Activated naive CD4-positive, alpha-beta T cell treated with anti-CD3 and anti-CD28 coated beads, Interleukin-2, amount 50 U/mL, for 16 hours (primary cell): ENCODE measurements around the gene TMEM63B.
"Not testable (repeated sequence)": the region's sequence is repeated elsewhere in the genome, so short reads cannot be mapped to it uniquely, and the experiment has no call there.

Source experiments
- DNase-seq: peaks from one replicate; pipeline ENCODE4 v3.0.0-alpha.2; 2020

TMEM63B gene

DNA sequence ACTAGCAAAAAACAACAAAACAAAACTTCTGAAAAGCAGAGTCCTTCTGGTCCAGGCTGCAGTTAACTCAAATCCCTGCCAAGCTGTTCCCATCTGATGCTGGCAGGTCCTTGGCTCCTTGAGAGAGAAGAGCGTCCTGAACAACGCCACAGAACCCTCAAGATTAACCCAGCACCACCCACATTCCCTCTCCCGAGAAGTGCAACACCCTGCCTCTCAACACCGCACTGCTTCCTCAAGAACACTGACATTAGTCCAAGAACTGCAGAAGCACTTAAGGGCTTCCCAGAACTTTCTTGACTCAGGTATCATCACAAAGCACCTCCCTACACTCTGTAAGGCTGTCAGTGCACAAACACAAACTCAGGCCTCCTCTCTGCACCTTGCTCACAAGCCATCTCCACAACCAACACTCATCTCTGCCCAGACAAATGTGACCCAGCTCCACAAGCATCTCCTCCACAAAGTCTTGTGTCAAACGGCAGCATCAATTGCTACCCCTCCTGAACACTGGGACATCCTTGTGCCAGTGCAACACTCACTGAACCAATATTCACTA lies 7.6 kb upstream of the TMEM63B start:
- DNase-seq, result no peak

DNA sequence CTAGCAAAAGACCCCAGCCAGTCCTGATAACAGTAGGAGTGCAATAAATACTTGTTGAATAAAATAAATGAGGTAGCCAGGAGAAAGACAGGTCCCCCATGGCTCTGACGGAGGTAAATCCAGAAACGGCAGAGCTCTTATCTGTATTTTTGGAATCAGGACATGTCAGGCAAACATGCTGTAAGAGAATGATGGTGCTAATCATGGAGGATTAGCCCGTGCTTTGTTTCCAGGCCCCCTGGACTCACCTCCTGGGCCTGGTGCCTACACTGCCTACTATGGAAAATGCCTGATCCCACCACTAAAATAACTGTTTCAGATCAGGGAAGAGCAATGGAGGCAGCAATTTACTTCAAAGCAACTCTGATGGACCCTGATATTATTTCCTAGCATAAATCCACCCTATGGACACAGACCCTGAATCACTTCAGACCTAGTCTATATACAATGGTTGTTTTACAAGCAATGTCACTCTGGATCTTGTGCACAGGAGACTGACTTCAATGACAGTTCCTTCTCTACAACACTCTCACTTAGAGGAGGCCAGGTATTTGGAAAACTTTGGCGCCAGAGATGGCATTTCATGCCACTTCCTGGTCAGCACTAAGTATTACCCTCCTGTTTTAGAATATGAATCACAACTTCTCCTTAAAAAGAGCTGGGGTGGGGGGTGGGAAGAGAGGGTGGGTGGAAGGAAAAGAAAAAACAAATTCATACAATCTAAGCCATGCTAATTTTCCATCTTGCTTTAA lies 6.5 kb upstream of the TMEM63B start:
- no peak for DNase-seq

DNA sequence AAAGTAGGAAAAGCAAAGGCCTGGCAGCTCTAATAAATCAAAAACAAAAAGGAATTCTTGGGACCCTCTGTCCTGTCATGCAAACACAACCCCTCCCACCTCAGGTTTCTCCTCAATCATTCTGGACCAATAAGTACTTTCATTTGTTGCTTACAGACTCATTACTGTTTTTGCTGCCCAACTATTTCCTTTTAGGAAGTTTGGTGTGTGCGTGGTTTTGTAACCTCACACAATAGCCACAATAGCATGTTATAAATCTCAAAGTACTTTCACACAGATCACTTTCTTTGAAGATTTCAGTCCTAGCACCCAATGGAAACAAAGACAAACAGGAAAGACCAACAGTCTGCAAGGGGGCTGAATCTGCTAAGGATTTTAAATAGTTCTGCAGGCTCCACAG lies 4.6 kb upstream of the TMEM63B start:
- no peak for DNase-seq

DNA sequence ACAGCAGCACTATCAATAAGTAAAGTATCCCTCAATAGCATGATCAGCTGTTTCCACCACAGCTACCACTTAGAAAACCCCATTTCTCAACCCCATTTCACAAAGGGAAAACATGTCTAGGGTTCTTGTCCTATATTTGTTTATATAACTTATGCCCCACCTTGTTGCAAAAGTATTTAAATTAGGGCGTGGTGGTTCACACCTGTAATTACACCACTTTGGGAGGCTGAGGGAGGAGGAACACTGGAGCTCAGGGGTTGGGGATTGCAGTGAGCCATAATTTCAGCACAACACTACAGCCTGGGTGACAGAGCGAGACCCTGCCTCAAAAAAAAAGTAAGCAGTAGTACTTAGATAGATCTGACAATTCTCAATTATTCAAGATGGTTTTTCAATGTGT lies 3.8 kb upstream of the TMEM63B start:
- DNase-seq, result no peak

DNA sequence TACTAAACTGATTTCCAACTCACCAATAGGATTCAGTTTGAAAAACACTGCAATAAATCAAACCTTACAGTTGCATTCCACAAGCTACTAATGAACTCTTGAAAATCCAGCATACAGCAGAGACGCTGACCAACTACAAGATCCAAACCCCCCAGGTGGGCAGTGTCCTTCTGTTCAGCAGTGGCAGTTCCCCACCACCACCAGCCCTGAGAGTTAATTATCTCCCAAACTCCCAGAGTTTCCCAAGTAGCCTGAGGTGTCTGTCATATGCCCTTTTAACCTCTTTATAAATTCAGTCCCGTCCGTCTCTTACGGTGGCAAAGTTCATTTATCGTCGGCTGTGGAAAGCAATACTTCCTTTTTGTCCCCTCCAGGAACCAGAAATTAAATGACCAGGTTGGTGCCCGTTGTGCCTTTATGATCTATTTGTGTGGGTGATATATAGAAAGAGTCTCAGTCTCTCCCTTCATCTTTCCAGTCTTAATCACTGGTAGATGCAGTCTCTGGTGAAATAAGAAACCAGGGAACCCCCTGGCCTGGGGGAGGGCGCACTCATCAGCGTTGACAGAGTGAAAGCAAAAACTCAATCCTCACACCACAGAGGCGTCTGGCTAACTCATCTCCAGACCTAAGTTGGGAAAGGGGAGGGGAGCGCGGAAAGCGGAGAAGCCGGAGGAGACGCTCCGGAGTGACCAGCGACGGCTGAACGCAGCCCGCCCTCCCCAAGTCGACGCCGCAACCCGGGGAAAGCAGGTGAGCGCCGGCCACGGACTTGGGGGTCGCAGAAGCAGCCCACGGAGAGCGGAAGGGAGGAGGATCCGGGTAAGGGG lies 819 bp upstream of the TMEM63B start:
- peak; percentile 86 for DNase-seq

DNA sequence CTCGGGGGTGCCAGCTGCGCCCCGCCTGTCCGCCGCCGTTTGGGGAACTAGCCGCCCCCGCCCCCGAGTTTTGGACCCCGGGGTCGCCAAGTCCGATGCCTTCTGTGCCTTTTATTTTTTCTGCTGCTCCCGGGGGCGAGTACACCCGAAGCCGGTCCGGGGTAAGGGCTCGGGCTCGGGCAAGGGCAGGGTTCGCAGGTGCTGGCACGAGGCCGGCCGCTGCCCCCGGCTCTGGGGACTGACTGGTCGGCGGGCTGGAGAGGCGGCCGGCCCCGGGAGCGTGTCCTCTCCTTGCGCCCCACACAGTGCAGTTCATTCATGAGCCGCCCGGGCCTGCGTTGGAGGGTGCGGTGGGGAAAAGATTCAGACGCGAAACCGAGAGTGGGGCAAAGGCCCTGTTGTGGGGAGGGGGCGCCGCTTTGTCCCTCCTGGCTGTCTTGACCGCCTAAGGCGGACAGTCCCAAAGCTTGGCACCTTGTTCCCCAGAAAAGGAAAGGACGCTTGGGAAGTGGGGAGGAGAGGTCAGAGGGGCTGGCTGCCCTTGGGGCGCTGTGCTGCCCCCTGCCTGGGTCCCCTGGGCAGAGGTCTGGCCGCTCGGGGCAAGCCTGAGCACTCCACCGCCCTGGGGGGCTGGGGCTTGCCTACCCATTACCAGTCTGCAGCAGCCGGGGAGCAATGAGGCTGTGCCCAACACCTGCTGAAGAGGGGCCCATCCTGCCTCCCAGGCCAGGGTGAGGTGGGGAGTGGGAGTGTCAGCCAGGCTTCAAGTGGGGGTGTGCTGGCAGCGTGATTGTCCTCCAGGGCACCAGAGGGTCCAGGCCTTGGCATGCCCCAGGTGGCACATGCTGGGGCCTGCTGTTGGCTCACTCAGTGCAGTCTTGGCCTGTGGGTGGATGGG lies 915 bp downstream of the TMEM63B start:
- DNase-seq, result no peak

DNA sequence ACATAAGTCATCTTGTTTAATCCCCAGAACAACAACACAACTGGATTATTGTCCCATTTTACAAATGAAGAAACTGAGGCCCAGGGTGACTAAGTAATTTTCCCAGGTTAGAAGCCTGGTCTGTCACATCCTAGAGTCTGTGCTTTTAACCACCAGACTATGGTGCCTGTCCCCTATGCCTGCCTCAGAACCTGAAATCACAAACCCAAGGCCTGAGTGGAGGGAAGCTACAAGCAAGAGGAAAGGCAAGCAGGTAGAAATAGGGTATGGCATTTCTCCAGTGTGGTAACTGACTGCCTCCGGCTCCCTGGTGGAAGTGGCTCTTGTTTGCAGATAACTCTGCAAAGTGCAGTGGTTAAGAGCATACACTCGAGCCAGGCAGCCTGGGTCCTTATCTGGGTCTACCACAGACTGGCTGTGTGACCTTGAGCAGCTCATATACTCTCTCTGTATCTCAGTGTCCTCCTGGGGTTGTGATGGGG lies 2.5 kb downstream of the TMEM63B start:
- no peak for DNase-seq

DNA sequence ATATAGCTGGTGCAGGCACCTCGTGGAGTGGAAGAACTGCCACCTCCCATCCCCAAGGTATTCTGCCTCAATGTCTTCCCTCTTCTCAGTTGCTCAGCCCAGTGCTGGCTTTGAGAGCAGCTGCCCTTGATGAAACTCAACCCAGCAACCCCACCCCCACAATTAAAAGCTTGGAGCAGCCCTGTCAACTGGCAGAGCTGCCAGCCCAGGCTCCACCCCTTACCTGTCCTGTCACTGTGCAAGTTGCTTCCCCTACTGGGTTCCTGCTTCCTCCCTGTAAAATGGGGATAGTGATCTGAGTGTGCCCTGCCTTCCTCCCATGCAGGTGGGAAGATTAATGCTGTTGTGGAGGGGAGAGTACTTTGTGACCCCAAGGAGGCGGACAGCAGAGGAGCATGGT lies 4.5 kb downstream of the TMEM63B start:
- DNase-seq, result no peak

DNA sequence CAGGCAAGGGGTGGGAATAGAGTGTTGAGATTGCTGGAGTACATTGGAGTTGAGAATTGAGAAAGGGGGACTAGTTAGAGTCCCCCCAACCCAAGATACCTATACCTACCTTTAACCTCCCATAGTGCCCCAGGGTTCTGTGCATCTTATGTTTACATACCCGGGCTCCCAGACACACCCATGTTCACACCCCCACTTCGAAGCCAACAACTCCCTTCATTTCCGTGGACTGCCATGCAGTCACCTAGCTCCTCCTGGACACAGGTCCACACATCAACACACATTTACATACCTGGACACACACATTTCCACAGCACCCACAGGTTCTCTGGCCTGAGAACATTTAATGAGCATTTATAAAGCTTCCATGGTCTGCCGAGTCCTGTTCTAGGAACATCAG lies 5.1 kb downstream of the TMEM63B start:
- no peak for DNase-seq

DNA sequence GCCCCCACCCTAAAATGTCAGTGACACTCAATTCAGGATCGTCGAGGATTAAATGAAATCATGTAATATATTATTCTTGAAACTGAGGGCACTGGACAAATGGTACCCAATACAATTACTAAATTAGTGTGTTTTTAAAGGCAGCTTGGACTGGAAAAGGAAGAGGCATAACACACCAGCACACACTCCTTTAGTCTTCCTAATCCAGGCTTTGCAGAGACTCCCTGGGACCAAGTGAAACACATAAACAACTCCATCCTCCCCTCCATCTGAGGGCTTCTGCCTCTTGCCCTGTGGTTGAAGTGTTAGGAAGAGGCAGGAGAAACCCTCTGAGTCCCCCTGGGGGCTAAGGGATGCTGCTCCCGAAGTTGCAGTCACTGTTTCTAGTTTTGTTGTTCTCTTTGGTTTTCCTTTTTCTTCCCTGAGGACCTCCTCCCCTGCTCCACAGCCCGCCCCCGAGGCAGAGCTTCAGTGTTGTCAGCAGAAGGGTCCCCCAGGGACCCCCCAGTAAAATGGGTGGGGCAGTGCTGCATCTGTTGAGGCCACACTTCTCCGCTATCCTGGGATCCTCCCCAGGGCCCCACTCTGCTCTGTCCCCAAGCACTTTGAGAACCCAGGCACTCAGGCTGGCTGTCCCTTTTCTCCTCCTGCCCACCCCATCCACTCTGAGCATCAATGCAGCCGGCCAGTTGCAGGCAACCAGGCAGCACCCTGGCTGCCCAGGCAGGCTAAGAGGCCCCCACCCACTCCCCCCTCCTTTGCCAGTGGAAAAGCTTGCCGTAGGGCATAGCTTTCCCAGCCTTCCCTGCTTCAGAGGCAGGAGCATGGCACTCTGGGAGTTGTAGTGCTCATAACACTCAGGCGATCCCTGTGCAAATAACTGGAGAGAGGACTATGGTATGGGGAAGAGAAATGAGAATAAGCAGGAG lies 5.9 kb downstream of the TMEM63B start:
- no peak for DNase-seq

DNA sequence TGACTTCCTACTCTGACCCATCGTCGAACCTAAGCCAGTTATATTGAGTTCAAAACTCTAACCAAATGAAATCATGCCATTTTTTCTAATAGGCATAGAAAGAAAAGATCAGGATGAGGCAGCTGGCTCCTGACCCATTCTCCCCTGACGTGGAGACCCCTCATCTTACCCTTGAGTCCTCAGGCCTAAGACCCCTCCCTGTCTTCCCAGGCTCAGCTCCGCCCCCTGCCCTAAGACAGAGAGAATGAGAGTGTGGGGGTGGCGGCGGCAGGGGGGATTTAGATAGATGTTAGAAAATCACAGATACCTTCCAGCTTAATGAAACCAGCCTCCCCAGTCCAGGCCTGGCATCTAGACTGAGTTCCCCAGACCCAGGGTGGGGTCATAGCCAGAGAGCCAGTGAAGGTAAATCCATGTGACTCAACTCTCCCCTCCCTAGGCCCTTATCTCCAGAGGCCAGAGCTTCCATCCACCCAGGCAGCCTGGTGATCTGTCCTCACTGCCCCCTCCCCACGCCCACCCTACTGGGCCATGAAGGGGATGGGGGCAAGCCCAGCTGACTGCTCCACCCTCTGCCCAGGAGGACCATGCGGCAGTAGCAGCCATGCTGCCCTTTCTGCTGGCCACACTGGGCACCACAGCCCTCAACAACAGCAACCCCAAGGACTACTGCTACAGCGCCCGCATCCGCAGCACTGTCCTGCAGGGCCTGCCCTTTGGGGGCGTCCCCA lies 6.8 kb downstream of the TMEM63B start:
- no peak for DNase-seq

DNA sequence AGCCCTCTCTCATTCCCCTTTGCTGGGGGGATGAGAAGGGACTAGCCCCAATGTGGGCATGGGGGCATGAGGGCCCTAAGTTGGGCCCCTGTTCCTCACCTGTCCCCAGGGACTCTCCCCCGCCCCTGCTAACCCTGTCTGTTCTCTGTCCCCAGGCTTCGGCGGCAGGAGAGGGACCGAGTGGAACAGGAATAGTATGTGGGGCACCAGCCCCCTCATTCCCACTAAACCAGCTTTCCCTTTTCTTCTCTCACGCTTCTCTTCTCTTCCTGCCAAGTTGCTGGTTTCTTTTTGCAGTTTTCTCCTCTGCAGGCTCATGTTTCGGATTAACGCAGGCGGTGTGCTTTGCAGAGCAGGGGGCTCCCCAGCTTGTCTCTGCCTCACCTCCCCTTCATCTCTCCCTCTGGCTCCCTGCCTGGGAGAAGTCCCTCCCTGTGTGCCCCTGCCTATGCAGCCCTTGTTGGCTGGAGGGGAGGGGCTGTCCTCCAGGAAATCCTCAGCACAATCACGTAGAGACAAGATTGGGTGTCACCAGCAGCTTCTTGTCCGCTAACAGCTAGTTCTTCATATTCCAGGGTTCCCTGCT lies 7.9 kb downstream of the TMEM63B start:
- DNase-seq, result no peak

DNA sequence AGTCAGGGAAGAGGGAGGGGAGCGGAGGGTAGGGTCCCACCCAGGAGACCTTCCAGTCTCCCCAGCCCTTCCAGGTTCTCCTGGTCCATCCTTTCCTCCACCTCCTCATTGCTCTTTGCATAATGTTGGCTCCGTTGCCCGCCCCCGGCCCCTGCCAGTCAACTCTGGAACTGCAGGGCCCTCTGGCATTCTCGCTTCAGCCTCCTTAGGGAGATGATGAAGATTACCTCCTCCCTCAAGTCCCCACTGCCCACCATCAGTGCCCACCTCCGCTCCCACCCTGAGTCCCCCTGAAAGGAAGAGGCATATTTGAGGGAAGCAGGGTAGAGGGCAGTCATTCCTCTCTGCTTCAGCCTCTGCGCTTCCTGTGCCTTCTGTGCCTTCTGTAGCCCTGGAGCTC lies 8.5 kb downstream of the TMEM63B start:
- no peak for DNase-seq

DNA sequence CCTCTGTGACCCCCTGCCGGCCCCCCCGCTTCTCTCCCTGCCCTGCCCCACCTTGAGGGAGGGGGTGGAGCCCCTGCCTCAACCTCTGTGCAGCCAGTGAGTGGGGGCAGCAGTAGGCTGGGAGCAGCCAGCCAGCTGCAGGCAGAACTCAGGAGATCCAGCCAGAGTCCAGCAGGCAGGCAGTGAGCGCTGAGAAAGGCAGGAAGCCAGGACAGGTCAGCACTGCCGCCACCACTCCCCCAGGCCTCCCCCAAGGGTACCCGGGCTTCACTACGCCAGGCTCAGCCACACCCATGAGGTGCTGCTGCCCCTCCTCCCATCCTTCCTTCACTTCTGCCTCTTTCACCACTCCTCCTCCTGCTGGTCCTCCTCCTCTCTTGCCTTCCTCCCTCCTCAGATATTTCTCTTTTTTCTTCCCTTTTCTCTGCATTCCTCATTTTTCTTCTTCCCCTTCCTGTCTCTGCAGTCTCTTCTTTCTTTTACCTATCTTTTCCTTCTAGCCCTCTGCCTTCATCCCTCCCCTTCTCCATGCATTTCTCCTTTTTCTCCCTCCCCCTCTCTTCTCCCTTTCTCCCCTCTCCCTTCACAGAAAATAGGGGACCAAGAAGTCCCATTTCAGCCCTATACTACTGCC lies 11.5 kb downstream of the TMEM63B start:
- no peak for DNase-seq

DNA sequence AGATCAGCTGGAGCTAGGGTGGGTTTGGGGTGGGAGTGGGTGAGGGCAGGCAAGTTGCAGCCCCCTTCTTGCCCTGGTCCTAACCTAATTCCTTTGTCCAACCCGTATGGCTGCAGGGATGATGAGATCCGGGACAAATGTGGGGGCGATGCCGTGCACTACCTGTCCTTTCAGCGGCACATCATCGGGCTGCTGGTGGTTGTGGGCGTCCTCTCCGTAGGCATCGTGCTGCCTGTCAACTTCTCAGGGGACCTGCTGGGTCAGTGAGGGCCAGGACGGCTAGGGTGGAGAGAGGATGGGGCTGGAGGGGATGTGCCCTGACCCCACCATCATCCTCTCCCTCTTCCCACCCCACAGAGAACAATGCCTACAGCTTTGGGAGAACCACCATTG lies 12.0 kb downstream of the TMEM63B start:
- DNase-seq, result no peak

DNA sequence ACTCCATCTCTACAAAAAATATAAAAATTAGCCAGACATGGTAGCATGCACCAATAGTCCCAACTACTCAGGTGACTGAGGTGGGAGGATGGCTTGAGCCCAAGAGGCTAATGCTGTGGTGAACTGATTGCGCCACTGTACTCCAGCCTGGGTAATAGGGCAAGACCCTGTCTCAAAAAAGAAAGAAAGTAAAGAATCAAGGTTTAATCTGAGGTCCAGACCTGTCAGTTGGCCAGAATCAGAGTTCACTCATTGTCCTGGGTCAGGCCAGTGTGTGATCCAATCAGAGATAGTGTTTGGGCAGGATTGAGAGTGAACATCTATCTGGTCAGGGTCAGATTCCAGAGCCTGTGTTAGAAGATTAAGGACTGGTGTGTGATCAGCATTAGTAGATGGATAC lies 15.5 kb downstream of the TMEM63B start:
- no peak for DNase-seq

DNA sequence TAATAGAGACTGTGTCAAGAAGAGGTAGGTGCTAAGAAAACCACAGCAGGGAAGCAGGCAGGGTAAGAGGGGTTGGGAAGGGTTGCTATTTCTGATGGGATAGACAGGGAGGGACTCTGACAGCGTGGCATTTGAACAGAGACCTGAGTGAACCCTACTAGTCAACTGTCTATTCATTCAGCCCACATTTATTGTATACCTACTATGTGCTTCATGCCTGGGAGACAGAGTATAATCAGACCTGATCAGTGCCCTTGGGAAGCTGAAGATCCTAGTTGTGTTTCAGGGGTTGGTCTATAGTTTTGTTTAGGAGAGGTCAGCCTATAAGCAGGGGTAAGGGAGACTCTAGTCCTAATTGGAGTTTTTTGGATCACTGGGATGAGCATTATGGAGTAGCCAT lies 16.4 kb downstream of the TMEM63B start:
- no peak for DNase-seq

DNA sequence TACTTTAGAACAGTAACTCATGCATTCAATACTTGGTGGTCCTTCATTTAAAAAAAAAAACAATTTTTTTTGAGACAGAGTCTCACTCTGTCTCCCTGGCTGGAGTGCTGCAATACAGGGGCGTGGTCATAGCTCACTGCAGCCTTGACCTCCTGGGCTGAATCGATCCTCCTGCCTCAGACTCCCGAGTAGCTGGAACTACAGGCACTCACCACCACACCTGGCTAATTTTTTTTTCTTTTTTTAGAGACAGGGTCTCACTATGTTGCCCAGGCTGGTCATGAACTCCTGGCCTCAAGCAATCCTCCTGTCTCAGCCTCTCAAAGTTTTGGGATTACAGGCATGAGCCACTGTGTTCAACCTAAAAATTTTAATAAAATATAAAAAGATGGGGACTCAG lies 17.2 kb downstream of the TMEM63B start:
- not testable (repeated sequence) for DNase-seq

DNA sequence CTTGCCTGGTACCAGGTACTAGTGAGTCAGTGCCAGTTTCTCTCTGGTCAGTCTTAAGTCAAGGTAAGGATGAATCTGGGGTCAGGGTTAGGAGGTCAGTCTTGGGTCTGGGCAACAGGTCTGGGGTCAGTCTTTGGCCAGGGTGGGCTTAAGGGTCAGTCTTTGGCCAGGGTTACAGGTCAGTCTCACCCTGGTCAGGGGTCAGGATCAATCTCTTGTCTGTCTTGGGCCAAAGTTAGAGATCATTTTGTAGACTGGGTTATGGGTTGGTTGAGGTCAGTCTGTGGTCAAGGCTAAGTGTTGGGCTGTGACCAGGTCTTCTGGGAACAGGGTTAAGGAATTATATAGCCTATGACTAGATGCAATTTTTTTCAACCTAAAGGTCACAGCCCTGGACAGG lies 18.5 kb downstream of the TMEM63B start:
- no peak for DNase-seq

DNA sequence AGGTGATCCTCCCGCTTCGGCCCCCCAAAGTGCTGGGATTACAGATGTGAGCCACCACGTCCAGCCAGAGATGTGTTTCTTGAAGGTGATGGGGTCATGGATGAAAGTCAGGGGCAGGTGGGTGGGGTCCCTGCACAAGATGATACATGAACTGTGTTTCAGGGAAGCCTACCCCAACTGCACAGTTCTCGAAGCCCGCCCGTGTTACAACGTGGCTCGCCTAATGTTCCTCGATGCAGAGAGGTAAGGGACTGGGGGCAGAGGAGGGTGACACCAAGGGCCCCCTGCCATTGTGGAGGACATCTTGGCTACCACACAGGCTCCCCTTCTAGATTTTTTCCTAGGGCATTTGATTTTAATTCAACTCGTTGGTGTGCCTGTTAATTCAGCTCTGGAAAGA lies 19.3 kb downstream of the TMEM63B start:
- no peak for DNase-seq
